GM10248 (cell line): Measurements from ENCODE around the gene SELPLG.

ENCODE experiments used
- CTCF ChIA-PET: fragments of 300-600 bp; sonication (Branson Sonifier 250); formaldehyde crosslinking; extraction: SDS; loops from one replicate; lab custom pipeline; 2021; ENCODE audit warnings: antibody characterized with exemption; lab: Yijun Ruan, JAX
- POLR2A ChIA-PET: fragments of 350-650 bp; sonication (Branson Sonifier 250); formaldehyde crosslinking; extraction: SDS; loops from one replicate; lab custom pipeline; 2020; ENCODE audit warnings: antibody characterized with exemption; lab: Yijun Ruan, JAX
- DNase-seq: peaks from one replicate; pipeline ENCODE4 v3.0.0; 2012; ENCODE audit errors: extremely low spot score
- TF ChIP-seq, protein P1 (sequence below): IDR thresholded peaks from 2 replicates; pipeline ENCODE4 v1.5.1; 2012; ENCODE audit warnings: mild to moderate bottlenecking, low read depth; ENCODE audit errors: extremely low read depth, missing control alignments, control extremely low read depth

SELPLG gene

DNA sequence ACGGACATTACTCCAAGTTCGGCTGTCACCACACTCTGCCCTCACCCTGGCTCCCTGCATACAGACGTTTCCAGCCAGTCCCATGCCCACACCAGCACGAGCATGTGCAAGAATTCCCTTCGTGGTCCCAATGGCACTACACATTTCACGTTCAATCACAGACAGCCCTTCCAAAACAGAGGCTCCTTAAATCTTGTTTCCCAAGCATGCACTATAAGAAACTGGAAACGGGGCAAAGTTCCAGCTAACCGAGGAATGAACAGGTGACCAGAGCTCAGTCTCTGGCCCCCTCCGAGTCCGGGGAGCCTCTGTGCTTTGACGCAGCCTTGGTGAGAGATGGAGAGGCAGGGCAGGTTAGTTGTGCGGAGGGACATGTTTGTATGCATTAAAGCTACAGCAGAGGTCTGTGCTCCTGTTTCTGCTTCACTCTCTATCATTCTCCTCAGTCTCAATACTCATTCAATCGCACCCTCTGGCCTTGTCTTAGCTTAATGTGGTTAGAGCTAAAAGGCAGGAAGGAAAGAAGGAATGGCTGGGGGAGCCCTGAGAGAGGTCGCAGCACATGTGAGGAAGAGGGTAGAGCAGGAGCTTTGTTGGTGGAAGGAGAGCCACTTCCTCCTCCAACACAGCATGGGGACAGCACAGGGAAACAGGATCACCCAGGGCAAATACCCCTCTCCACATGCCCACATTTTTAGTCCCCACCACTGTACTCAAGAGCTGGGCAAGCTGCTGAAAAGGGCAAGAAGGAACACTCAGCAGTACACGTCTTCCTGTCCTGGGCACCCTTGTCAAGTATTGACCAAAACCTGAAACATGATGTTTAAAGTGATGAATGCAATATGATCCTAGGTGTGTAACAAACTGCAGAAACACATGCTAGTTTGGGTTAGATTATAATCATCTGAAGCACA lies 12.2 kb upstream of the SELPLG start:
- TF ChIP-seq, protein P1, sequence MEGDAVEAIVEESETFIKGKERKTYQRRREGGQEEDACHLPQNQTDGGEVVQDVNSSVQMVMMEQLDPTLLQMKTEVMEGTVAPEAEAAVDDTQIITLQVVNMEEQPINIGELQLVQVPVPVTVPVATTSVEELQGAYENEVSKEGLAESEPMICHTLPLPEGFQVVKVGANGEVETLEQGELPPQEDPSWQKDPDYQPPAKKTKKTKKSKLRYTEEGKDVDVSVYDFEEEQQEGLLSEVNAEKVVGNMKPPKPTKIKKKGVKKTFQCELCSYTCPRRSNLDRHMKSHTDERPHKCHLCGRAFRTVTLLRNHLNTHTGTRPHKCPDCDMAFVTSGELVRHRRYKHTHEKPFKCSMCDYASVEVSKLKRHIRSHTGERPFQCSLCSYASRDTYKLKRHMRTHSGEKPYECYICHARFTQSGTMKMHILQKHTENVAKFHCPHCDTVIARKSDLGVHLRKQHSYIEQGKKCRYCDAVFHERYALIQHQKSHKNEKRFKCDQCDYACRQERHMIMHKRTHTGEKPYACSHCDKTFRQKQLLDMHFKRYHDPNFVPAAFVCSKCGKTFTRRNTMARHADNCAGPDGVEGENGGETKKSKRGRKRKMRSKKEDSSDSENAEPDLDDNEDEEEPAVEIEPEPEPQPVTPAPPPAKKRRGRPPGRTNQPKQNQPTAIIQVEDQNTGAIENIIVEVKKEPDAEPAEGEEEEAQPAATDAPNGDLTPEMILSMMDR = no peak
- DNase-seq = no peak
- CTCF ChIA-PET = interaction anchor here (1.4 to 2.6 kb wide), 4 partner anchors 11 to 28 kb away, joined by 4 to 15 read pairs (median 8); no protein-coding TSS in a partner anchor
- POLR2A ChIA-PET = interaction anchor here (0.5 to 1.0 kb wide), 4 partner anchors 10 to 199 kb away, joined by 3 to 4 read pairs (median 3); no protein-coding TSS in a partner anchor

DNA sequence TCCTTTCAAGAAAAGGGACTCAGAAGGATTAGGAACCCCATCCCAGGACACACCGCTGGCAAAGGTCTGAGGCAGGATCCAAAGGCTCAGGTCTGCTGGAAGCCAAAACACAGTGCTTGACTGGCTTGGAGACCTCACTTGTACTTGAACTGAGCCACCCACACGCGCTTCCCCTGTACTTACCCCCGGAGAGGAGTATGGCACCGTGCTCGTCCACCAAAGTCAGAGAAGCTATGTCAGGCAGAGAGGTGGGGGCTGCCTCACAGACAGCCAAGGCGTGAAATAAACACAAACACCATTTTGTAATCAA lies 11.1 kb upstream of the SELPLG start:
- ChIA-PET CTCF (interaction anchor here (1.4 to 2.6 kb wide), 2 partner anchors 9 to 20 kb away, joined by 3 to 15 read pairs; no protein-coding TSS in a partner anchor), POLR2A (no interaction called here)
- DNase-seq = no peak
- TF ChIP-seq, protein P1 = no peak

DNA sequence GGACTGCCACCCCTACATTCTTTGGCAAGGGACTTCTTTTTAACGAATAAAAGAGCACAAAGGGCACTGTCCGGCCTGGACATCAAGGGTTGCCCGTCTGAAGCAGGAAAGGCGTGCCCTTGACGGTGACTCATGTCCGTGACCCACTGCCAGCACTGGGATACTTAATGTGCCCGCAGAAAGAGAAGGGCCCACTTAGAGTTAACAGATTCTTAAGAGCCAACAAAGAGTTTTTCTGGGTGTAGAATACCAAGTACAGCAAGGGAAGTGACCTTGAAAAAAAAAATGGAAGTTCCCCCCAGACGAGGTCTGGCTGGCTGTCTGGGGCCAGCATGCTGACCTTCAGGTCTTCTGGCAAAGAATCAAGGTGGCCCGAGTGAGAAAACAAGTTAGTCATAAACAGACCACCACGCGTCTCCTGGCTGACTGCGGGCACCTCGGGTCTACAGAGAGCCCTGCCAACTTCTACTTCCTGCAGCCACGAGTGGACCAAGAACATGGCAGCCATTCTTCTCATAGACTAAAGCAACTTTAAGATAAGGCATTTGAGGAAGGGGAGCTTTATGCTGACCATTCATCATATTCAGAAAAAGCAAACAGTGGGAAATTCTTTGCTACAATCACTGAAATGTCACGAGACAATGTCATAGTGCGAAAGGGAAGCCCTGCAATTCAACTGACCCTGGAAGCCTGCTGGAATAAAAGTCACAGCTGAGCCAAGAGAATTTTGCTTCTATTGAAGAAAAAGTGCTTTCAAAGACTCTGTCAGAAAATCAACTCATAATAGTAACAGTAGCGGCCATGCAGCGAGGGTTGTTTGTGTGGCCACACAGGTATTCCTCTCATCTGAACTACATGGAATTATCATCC lies 10.5 kb upstream of the SELPLG start:
- ChIA-PET CTCF (interaction anchor here (1.4 kb wide), 1 partner anchor 8 kb away, joined by 3 read pairs; no protein-coding TSS in a partner anchor), POLR2A (no interaction called here)
- no peak for DNase-seq
- TF ChIP-seq, protein P1 = no peak

DNA sequence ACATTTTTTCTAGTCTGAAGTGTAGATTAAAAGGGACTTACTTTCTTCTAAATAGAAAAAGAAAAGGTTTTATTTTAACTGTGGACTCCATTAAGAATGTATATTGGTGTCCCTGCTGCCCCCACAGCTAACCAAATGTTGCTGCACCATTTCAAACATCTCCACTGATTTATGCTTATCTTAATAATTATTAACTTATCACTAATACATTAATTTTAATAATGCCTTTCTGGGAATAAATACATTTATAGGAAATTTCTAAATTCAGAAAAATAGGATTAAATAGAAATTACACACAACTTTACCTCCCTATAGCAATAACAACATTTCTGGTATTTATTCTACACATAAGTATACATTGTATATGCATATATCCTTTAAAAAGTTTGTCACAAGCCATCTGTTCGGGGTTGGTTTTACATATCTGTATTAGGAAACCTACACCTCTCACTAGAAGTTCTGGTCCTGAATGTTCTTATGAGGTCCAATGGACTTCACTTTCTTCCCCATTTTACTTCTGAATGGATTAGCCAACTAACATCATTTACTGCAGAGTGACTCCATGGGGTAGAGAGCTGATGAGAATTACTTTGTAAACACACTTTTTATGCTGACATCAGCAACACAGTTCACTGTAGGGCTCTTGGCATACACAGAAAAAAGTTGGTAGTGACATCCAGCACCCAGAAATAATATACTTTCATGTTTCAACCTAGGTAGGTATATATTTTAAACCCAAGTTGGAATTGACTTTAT lies 9.4 kb upstream of the SELPLG start:
- no peak for DNase-seq
- TF ChIP-seq, protein P1 = no peak
- CTCF ChIA-PET = no interaction called here
- POLR2A ChIA-PET = no interaction called here

DNA sequence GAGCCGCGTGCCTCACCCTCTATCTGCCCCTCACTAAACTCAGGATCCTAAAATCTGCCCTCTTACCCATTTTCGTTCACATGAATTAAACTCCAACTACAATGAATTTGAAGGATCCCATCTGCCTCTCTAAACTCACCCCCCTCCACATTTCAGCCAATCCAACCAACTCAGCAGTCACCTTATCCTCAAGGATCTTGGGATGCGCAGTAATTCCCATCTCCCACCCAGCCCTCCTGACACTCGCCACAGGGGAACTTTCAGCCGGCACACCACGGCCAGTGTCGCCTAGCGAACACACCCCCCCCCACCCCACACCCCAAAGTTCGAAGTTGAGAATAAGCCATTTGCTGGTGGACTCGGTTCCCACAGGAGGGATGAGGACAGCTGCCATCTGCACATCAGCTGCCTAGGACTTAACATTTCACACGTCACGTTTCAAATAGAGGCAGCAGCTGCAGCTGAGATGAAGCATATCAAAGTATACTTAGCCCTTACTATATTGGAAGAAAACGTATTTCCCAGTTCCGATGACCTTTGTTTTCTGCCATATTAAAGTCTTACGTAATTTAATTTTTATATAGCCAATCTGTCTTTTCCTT lies 8.7 kb upstream of the SELPLG start:
- no peak for DNase-seq
- ChIA-PET CTCF (interaction anchor here (1.4 to 1.8 kb wide), 2 partner anchors 72 to 161 kb away, joined by 3 to 11 read pairs; no protein-coding TSS in a partner anchor), POLR2A (interaction anchor here (0.8 kb wide), 1 partner anchor 11 kb away, joined by 3 read pairs; no protein-coding TSS in a partner anchor)
- TF ChIP-seq, protein P1 = no peak
